MV-4-11 (cell line): ENCODE data around the gene ST13.
A peak's percentile ranks its signal among the peaks of the same experiment; 100 is the strongest.
"Not testable (repeated sequence)": the region's sequence is repeated elsewhere in the genome, so short reads cannot be mapped to it uniquely, and the experiment has no call there.

Experiments used
- DNase-seq: peaks from one replicate; lab custom pipeline; 2025; lab: John Stamatoyannopoulos, UW

The ST13 gene

GRCh38 chr22:40838486-40838885, 18.0 kb downstream of the ST13 start:
- no peak for DNase-seq

DNA sequence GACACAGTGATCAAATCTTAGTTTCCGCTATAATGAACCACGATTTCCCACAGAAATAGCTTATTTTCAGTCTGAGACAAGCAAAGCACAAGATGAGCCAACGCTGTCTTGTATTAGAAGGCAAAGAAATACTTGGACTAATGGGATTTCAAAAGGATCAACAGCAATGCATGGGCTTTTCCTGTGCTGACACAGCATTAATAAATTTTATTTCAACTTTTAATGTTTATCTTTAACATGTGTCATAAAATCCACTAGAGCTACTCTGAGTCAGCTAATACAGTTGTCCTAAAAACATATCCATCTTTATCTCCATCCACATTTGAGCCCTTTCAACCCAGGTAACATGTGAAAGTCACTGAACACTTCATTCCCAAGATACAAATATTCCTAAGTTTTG, 21.8 kb downstream of the ST13 start:
- no peak for DNase-seq

- no peak for DNase-seq
Measured at GRCh38 chr22:40829131-40829530, 27.3 kb downstream of the ST13 start.

- DNase-seq: no peak
Measured at GRCh38 chr22:40826984-40827741, 29.3 kb downstream of the ST13 start.

- DNase-seq: not testable (repeated sequence)
Measured at GRCh38 chr22:40826292-40826691, 30.1 kb downstream of the ST13 start.

DNA sequence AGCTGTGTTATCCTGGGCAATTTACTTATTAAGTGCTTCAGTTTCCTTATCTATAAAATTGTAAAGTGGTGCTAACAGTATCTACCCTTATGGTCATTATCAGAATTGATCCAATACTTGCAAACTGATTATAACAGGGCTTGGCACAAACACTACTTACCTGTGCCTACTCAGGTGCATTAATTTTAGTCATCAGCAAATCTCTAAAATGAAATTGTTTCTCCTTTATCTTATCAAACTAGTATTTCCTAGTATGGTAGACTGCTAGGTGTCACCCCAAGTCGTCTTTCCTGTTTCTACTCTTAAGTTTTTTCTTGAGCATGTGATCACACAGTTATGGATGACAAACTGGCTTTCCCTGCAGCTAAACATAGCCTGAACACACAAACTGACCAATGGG, 33.0 kb downstream of the ST13 start:
- no peak for DNase-seq

DNA sequence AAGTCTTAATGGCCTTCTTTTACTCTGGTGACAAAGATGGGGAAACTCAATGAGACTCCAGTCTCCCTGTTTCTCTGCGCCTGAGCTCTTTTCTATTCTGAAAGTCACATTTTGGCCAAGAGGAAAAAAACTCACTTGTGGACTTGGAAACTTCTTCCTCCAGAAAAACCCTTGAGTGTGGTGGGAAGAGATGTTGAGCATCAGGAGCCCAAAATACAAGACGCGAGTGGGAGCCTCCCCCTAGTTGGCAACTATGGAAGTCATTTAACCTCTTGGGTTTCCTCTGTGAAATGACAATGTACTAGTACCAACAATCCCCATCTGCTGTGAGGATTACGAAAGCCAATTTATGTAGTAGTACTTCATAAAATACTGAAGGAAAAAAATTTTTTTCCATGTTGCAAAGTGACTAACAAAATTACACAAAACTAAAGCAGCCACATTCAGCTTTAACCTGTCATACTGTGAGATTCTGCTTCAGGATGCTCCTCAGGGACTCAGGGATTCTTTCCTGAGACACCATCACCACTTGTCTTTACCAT, 36.8 kb downstream of the ST13 start:
- DNase-seq: peak; percentile 52

DNA sequence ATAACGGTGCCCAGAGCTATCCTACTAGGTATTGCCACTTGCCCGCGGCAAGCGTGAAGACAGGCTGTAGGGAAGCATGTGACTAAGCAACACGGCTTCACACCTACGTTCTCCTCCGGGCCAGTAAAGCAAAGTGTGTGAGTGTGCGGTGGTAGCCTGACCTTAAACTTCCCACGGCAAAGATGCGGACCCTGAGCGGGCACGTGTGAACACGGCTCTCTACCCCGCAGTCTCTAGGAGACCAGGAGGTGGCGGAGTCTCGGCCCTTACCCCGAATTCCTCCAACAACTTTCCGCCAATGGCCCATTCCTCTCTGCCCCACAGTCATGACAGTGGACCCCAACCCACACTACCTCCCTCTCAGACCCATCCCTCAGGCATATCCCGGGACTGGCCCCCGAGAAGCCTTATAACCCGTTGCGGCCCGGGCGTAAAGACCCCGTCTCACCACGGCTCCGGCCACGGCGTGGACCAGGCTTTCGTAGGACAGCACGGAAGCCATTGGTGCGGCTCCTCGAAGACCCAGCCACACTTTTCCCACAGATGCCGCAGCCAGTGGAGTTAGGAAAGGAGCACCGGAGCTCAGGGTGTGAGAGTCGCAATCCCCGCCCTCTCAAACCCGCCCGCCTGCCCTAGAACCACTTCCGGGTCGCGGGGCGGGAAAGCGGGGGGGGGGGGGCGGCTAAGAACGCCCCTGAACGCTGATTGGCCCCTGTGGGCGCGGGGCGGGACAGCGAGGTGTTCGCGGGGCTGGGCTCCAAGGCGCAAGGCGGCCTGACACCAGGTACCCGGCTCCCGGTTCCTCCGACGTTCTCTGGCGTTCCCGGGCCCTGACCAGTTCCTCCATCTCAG, 37.5 kb downstream of the ST13 start, which contains the start of gene SLC25A17:
Gene SLC25A17, minus strand, starts transcription at position 600 of the 852 bp plus-strand sequence. Its CDS starts 98 bp downstream, at position 502.
- DNase-seq: peak; percentile 76

GRCh38 chr22:40818192-40818746, 38.2 kb downstream of the ST13 start:
- no peak for DNase-seq

DNA sequence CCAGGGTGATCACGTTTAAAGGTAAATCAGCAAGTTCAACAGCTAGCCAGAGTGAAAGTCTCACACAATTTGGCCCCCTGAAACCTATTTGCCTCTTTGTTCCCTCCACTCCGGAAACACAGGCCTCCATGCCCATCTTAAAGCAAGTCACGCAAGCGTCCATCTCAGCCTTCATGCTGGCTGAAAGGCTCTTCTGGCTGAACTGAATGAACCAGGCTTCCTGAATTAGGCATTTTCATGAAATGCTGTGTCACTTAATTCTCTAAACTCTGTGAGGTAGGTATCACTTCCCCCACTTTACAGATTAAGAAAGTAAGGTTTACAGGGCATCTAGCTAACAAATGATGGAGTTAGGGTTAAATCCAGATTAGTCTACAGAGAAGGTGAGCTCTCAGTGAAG, 38.7 kb downstream of the ST13 start:
- peak; percentile 16 for DNase-seq

GRCh38 chr22:40813912-40814315, 42.5 kb downstream of the ST13 start:
- DNase-seq: no peak

- DNase-seq: no peak
Measured at GRCh38 chr22:40808018-40808841, 48.2 kb downstream of the ST13 start.

- no peak for DNase-seq
Measured at GRCh38 chr22:40806711-40807110, 49.7 kb downstream of the ST13 start.

DNA sequence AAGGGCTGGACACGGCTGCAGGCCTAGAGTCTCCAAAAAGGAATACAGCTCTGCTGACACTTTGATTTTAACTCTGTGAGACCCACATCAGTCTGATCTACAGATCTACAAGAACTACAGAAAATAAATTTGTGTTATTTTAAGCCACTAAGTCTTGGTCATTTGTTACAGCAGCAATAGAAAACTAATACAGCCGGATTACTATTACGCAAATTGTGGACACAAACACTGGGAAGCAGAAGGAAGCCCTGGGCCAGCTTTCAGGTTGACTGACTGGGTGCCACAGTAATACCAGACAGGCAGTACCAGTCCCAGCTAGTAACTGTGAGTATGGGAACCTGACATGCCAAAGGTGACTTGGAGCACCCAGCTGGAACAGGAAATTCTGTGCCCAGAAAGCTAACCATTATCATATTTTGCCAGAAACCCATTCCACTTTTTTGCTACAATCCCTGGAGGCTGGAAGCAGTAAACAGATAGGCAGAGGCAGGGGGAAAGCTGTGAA, 50.7 kb downstream of the ST13 start:
- no peak for DNase-seq

- no peak for DNase-seq
Measured at GRCh38 chr22:40805239-40805638, 51.2 kb downstream of the ST13 start.

GRCh38 chr22:40803321-40803720, 53.1 kb downstream of the ST13 start:
- DNase-seq: no peak

GRCh38 chr22:40799008-40799407, 57.4 kb downstream of the ST13 start:
- DNase-seq: no peak

DNA sequence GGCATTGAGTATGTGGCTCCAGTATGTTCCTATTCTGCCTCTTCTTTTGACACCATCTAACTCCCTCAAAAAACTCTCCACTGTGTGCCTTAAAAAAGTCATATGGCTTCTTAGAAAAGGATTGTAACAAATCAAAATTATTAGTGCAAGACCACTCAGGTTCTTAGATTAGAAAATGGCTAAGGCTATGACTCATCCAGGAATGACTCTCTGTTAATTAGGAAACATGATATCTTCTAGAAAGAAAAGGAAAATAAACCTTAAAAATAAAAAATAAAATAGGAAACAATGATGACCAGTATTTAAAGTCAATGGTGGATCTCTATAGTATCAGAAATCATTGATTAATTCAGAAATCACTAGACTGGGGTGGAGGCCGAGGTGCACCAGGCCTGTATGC, 59.0 kb downstream of the ST13 start:
- no peak for DNase-seq

DNA sequence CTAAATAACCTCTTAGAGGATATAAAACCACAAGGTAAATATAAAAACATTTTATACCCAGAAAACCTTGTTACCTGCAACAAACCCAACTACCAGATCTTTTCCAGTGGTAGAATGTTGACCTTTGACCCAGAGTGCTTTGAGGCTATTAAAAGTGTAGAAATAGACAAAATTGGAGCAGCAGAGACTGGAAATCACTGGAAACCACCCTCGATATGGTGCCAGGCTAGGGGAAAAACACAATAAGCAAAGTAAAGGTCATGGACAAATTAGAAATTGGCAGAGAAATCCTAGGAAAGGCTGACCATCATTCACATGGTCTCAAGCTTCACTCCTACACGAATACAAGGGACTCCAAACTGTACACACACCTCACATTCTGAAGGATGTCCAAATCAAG, 64.0 kb downstream of the ST13 start:
- DNase-seq: no peak

GRCh38 chr22:40791241-40791640, 65.2 kb downstream of the ST13 start:
- DNase-seq: no peak

GRCh38 chr22:40789131-40789530, 67.3 kb downstream of the ST13 start:
- DNase-seq: no peak
